H9 (cell line): ENCODE measurements around the gene POLE3. TPM values are rescaled to one million over a fixed set of nuclear protein-coding genes. Genes with fewer than 3 reads are reported as not detected.
"Not testable (repeated sequence)": the region's sequence is repeated elsewhere in the genome, so short reads cannot be mapped to it uniquely, and the experiment has no call there.

Experiments
- DNase-seq: peaks from one replicate; pipeline ENCODE4 v3.0.0-alpha.2; 2017
- H2AFZ ChIP-seq: one replicate; pipeline ENCODE4 v1.6.1; 2013; ENCODE audit warnings: mild to moderate bottlenecking, low read length, control low read depth, moderate library complexity
- H2AK5ac ChIP-seq: 2 replicates; pipeline ENCODE4 v1.6.1; 2013; ENCODE audit warnings: low read length, control low read depth, mixed read lengths; ENCODE audit not compliant: insufficient read length
- H2BK120ac ChIP-seq: one replicate; pipeline ENCODE4 v1.6.1; 2013; ENCODE audit warnings: low read depth, mild to moderate bottlenecking, low read length, control low read depth, inconsistent platforms; ENCODE audit not compliant: poor library complexity, severe bottlenecking
- H2BK12ac ChIP-seq: 2 replicates; pipeline ENCODE4 v1.6.1; 2013; ENCODE audit warnings: low read length, control low read depth, mixed read lengths, low read depth; ENCODE audit not compliant: insufficient read length
- H2BK15ac ChIP-seq: 2 replicates; pipeline ENCODE4 v1.6.1; 2013; ENCODE audit warnings: low read depth, low read length, control low read depth
- H2BK20ac ChIP-seq: one replicate; pipeline ENCODE4 v1.6.1; 2013; ENCODE audit warnings: low read depth, mild to moderate bottlenecking, low read length, control low read depth, inconsistent platforms; ENCODE audit not compliant: poor library complexity, severe bottlenecking
- H2BK5ac ChIP-seq: 2 replicates; pipeline ENCODE4 v1.6.1; 2013; ENCODE audit warnings: low read length, control low read depth, mixed read lengths; ENCODE audit not compliant: insufficient read length
- H3K14ac ChIP-seq: 2 replicates; pipeline ENCODE4 v1.6.1; 2013; ENCODE audit warnings: low read length, control low read depth; ENCODE audit not compliant: insufficient read depth
- H3K18ac ChIP-seq: 2 replicates; pipeline ENCODE4 v1.6.1; 2013; ENCODE audit warnings: low read depth, mild to moderate bottlenecking, mixed read lengths, low read length, control low read depth; ENCODE audit not compliant: insufficient read length
- H3K23ac ChIP-seq: 2 replicates; pipeline ENCODE4 v1.6.1; 2013; ENCODE audit warnings: low read length, control low read depth, mixed read lengths, low read depth; ENCODE audit not compliant: insufficient read length
- H3K23me2 ChIP-seq: 2 replicates; pipeline ENCODE4 v1.6.1; 2013; ENCODE audit warnings: low read depth, mild to moderate bottlenecking, mixed read lengths, low read length, control low read depth; ENCODE audit not compliant: insufficient read length, poor library complexity, severe bottlenecking
- H3K27ac ChIP-seq: 2 replicates; pipeline ENCODE4 v1.5.1; 2013; ENCODE audit warnings: low read length, control low read depth, mixed read lengths, low read depth; ENCODE audit not compliant: insufficient read length
- H3K27me3 ChIP-seq: 2 replicates; pipeline ENCODE4 v1.6.1; 2013; ENCODE audit warnings: low read length, control low read depth, inconsistent platforms; ENCODE audit not compliant: insufficient read depth
- H3K4ac ChIP-seq: 2 replicates; pipeline ENCODE4 v1.6.1; 2013; ENCODE audit warnings: low read depth, mild to moderate bottlenecking, control low read depth, inconsistent platforms, low read length, moderate library complexity
- H3K4me1 ChIP-seq: 2 replicates; pipeline ENCODE4 v1.6.1; 2013; ENCODE audit warnings: low read length, control low read depth, inconsistent platforms; ENCODE audit not compliant: insufficient read depth
- H3K4me2 ChIP-seq: 2 replicates; pipeline ENCODE4 v1.6.1; 2013; ENCODE audit warnings: low read length, control low read depth, mixed read lengths; ENCODE audit not compliant: insufficient read length, insufficient read depth
- H3K56ac ChIP-seq: 2 replicates; pipeline ENCODE4 v1.6.1; 2013; ENCODE audit warnings: low read depth, mild to moderate bottlenecking, mixed read lengths, low read length, control low read depth; ENCODE audit not compliant: insufficient read length
- H3K79me1 ChIP-seq: 2 replicates; pipeline ENCODE4 v1.6.1; 2013; ENCODE audit warnings: low read depth, mild to moderate bottlenecking, moderate library complexity, low read length, control low read depth, inconsistent platforms; ENCODE audit not compliant: insufficient read depth, poor library complexity, severe bottlenecking
- H3K79me2 ChIP-seq: 2 replicates; pipeline ENCODE4 v1.6.1; 2013; ENCODE audit warnings: low read length, control low read depth, inconsistent platforms; ENCODE audit not compliant: insufficient read depth
- H3K9ac ChIP-seq: 2 replicates; pipeline ENCODE4 v1.6.1; 2013; ENCODE audit warnings: low read length, control low read depth, mixed read lengths; ENCODE audit not compliant: insufficient read length; ENCODE audit errors: extremely low read depth
- H3K9me3 ChIP-seq: one replicate; pipeline ENCODE4 v1.6.1; 2013; ENCODE audit warnings: low read depth, low read length, inconsistent platforms; ENCODE audit not compliant: control insufficient read depth
- H3T11ph ChIP-seq: one replicate; pipeline ENCODE4 v1.6.1; 2013; ENCODE audit warnings: mild to moderate bottlenecking, low read length, control low read depth, inconsistent platforms
- H4K20me1 ChIP-seq: one replicate; pipeline ENCODE4 v1.6.1; 2013; ENCODE audit not compliant: control insufficient read depth, insufficient read length, insufficient read depth
- H4K5ac ChIP-seq: 2 replicates; pipeline ENCODE4 v1.6.1; 2013; ENCODE audit warnings: low read depth, mild to moderate bottlenecking, mixed read lengths, low read length, control low read depth; ENCODE audit not compliant: insufficient read length
- H4K8ac ChIP-seq: replicated peaks from 2 replicates; pipeline ENCODE4 v1.6.1; 2013; ENCODE audit warnings: low read length, control low read depth, mixed read lengths, low read depth; ENCODE audit not compliant: insufficient read length
- H4K91ac ChIP-seq: 2 replicates; pipeline ENCODE4 v1.6.1; 2013; ENCODE audit warnings: low read depth, mild to moderate bottlenecking, moderate library complexity, mixed read lengths, low read length, control low read depth; ENCODE audit not compliant: insufficient read length
- H3K27ac Mint-ChIP-seq, 3 experiments: 2 replicates in 2 of 3; 3 replicates in 1 of 3; pipeline ENCODE4 v1.8.0; 2020 to 2021; ENCODE audit warnings: mixed read lengths in 3 of 3, mild to moderate bottlenecking in 1 of 3, moderate library complexity in 1 of 3
- H3K27me3 Mint-ChIP-seq: 2 replicates; pipeline ENCODE4 v1.8.0; 2021; ENCODE audit warnings: low read depth, mild to moderate bottlenecking, moderate library complexity, mixed read lengths
- H3K36me3 Mint-ChIP-seq, 3 experiments: 2 replicates in 2 of 3; 3 replicates in 1 of 3; pipeline ENCODE4 v1.8.0; 2020 to 2021; ENCODE audit warnings: low read depth in 3 of 3, mixed read lengths in 3 of 3; ENCODE audit not compliant: insufficient read depth in 1 of 3
- H3K4me1 Mint-ChIP-seq, 2 experiments: 2 replicates each; pipeline ENCODE4 v1.8.0; 2020; ENCODE audit warnings: mixed read lengths in 2 of 2
- H3K4me3 Mint-ChIP-seq, 2 experiments: 2 replicates in 1 of 2; 3 replicates in 1 of 2; pipeline ENCODE4 v1.8.0; 2020 to 2021; ENCODE audit warnings: mild to moderate bottlenecking in 2 of 2, mixed read lengths in 2 of 2, moderate library complexity in 1 of 2
- H3K9me3 Mint-ChIP-seq, 2 experiments: 2 replicates in 1 of 2; 3 replicates in 1 of 2; pipeline ENCODE4 v1.8.0; 2020; ENCODE audit warnings: mild to moderate bottlenecking in 2 of 2, mixed read lengths in 2 of 2, moderate library complexity in 1 of 2
- WGBS: extraction: QIAGEN DNeasy Blood & Tissue Kit; methylation state at CpG from one replicate; pipeline ENCODE4 v1.1.7; 2013; ENCODE audit warnings: missing lambda C conversion rate, low lambda C conversion rate, mixed read lengths; ENCODE audit not compliant: insufficient read length; ENCODE audit errors: extremely low coverage; 5-methylcytosine and 5-hydroxymethylcytosine counted together
- total RNA-seq: library from RNA; stranded (reverse); gene quantifications from 2 replicates; pipeline ENCODE4 v1.2.1, GENCODE V29; 2021

POLE3 gene
- total RNA-seq, 1 experiment from 2014 or later, result 82.4 TPM

- H3K4me3 Mint-ChIP-seq, H3K4me1 ChIP-seq, H2AK5ac ChIP-seq, H3K23ac ChIP-seq, DNase-seq, H3K9me3 ChIP-seq, H3K23me2 ChIP-seq, H3T11ph ChIP-seq, H2AFZ ChIP-seq, H3K27ac ChIP-seq, H3K56ac ChIP-seq, H3K27me3 ChIP-seq, H3K79me1 ChIP-seq, H3K79me2 ChIP-seq, H4K91ac ChIP-seq, H2BK15ac ChIP-seq, H3K14ac ChIP-seq, H3K4me2 ChIP-seq, H2BK5ac ChIP-seq, H2BK120ac ChIP-seq, H4K8ac ChIP-seq, H4K5ac ChIP-seq, H3K9ac ChIP-seq, H3K27me3 Mint-ChIP-seq, H2BK20ac ChIP-seq, H3K27ac Mint-ChIP-seq, H4K20me1 ChIP-seq, H3K18ac ChIP-seq, H3K9me3 Mint-ChIP-seq, H3K4ac ChIP-seq, H2BK12ac ChIP-seq: not testable (repeated sequence)
- H3K4me1 Mint-ChIP-seq, result peaks cover 3 to 18% of the 10 kb centered on the region in 2 experiments
- WGBS, result no CpG with 5 or more reads among the region's 24 CpGs
- peaks cover 0 to 13% (median 10%) of the 10 kb centered on the region in 3 experiments; a peak in 4 of 7 replicates for H3K36me3 Mint-ChIP-seq
Measured at GRCh38 chr9:113379094-113379828, 31.2 kb downstream of the POLE3 start.
